ENCODE data around the gene TLE4.

Gene TLE4

DNA sequence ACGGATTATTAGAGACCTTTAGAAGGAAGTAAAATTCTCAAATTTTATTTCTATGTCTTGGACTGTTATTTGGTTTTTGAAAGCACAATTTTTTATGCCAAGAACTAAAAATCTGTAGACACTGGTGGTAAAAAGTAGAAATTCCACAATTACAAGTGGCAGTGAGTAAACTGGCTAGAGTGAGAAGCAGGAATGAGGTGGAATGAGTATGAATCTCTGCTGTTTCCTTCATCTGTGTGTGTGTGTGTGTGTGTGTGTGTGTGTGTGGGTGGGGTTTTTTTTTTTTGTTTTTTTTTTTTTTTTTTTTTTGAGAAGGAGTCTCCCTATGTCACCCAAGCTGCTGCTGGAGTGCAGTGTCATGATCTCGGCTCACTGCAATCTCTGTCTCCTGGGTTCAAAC, 94.2 kb downstream of the TLE4 start:
- H3K36me3 ChIP-seq (ENCODE audit: control insufficient read depth, insufficient read depth, low read length) = no peaks in the 10 kb centered on the region

DNA sequence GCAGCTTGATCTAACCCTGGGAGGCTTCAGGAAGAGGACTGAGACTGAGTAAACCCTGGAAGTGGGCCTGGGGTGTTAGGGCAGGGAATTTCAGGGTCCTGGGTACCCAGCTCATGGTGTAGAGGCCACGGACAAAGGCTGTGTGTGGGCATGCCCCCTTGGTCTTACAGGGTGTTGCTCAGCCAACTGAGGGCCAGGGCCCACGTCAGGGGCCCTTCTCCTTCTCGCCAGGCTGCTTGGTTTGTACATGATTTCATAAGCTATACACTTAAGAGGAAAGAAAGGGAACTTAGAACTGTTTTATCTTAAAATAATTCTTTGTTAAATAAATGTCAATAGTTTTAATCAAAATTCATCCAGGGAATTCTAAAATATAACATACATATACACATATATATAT, 95.4 kb downstream of the TLE4 start:
- Histone ChIP-seq H3K36me3 (ENCODE audit: control insufficient read depth, insufficient read depth, low read length) (no peaks in the 10 kb centered on the region), H3K27ac (ENCODE audit: low read depth, low read length) (no peak overlapping the region), H3K4me3 (ENCODE audit: low read length) (no peak overlapping the region), H3K4me1 (ENCODE audit: control insufficient read depth, insufficient read depth, low read length) (no peaks in the 10 kb centered on the region), H3K9ac (ENCODE audit: low read length) (no peak overlapping the region), H3K27me3 (ENCODE audit: control insufficient read depth, insufficient read depth, low read length) (no peaks in the 10 kb centered on the region)

More for the DNA sequence above, 94.2 kb downstream of the TLE4 start:
- H3K4me3 ChIP-seq (ENCODE audit: low read length) = no peak overlapping the region
- H3K9ac ChIP-seq (ENCODE audit: low read length) = no peak overlapping the region
- H3K27ac ChIP-seq (ENCODE audit: low read depth, low read length) = no peak overlapping the region
- H3K4me1 ChIP-seq (ENCODE audit: control insufficient read depth, insufficient read depth, low read length) = no peaks in the 10 kb centered on the region
- no peaks in the 10 kb centered on the region for H3K27me3 ChIP-seq (ENCODE audit: control insufficient read depth, insufficient read depth, low read length)

- no peak overlapping the region for H3K9ac ChIP-seq (ENCODE audit: low read length)
- H3K4me1 ChIP-seq (ENCODE audit: control insufficient read depth, insufficient read depth, low read length) = no peaks in the 10 kb centered on the region
- no peaks in the 10 kb centered on the region for H3K36me3 ChIP-seq (ENCODE audit: control insufficient read depth, insufficient read depth, low read length)
- H3K4me3 ChIP-seq (ENCODE audit: low read length) = no peak overlapping the region
- H3K27me3 ChIP-seq (ENCODE audit: control insufficient read depth, insufficient read depth, low read length) = no peaks in the 10 kb centered on the region
- no peak overlapping the region for H3K27ac ChIP-seq (ENCODE audit: low read depth, low read length)
These were observed 96.2 kb downstream of the TLE4 start for GRCh38 chr9:79667817-79668436.

DNA sequence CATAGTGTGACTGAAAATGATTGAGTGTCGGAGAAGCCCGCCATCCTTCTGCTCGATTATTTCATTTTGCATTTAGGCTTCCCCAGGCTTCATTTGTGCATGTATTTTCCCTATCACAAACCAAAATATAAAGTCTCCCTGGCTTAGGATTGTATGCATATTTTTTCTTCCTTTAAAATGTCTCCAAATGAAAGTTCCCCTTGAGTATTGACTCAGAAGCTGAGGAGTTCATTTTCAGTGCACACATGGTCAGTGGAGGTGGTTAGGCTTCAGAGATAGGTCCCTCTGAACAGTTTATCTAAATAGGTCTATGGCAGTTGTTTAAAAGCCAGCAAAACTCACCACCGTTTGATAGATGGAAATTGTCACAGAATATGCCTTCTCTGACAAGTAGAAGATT, 97.2 kb downstream of the TLE4 start:
- no peak overlapping the region for H3K27ac ChIP-seq (ENCODE audit: low read depth, low read length)

GRCh38 chr9:79670269-79670961, 98.7 kb downstream of the TLE4 start:
- H3K27me3 ChIP-seq (ENCODE audit: control insufficient read depth, insufficient read depth, low read length) = no peaks in the 10 kb centered on the region
- no peak overlapping the region for H3K9ac ChIP-seq (ENCODE audit: low read length)
- no peak overlapping the region for H3K27ac ChIP-seq (ENCODE audit: low read depth, low read length)
- no peaks in the 10 kb centered on the region for H3K36me3 ChIP-seq (ENCODE audit: control insufficient read depth, insufficient read depth, low read length)
- no peaks in the 10 kb centered on the region for H3K4me1 ChIP-seq (ENCODE audit: control insufficient read depth, insufficient read depth, low read length)
- H3K4me3 ChIP-seq (ENCODE audit: low read length) = no peak overlapping the region

More for the DNA sequence above, 97.2 kb downstream of the TLE4 start:
- H3K4me1 ChIP-seq (ENCODE audit: control insufficient read depth, insufficient read depth, low read length) = no peaks in the 10 kb centered on the region
- no peak overlapping the region for H3K4me3 ChIP-seq (ENCODE audit: low read length)
- no peaks in the 10 kb centered on the region for H3K36me3 ChIP-seq (ENCODE audit: control insufficient read depth, insufficient read depth, low read length)
- no peak overlapping the region for H3K9ac ChIP-seq (ENCODE audit: low read length)
- no peaks in the 10 kb centered on the region for H3K27me3 ChIP-seq (ENCODE audit: control insufficient read depth, insufficient read depth, low read length)

GRCh38 chr9:79671558-79671957, 99.8 kb downstream of the TLE4 start:
- Histone ChIP-seq H3K27me3 (ENCODE audit: control insufficient read depth, insufficient read depth, low read length) (no peaks in the 10 kb centered on the region), H3K4me3 (ENCODE audit: low read length) (no peak overlapping the region), H3K36me3 (ENCODE audit: control insufficient read depth, insufficient read depth, low read length) (no peaks in the 10 kb centered on the region), H3K4me1 (ENCODE audit: control insufficient read depth, insufficient read depth, low read length) (no peaks in the 10 kb centered on the region), H3K9ac (ENCODE audit: low read length) (no peak overlapping the region), H3K27ac (ENCODE audit: low read depth, low read length) (no peak overlapping the region)

GRCh38 chr9:79672236-79672635, 100.5 kb downstream of the TLE4 start:
- no peaks in the 10 kb centered on the region for H3K36me3 ChIP-seq (ENCODE audit: control insufficient read depth, insufficient read depth, low read length)
- H3K4me1 ChIP-seq (ENCODE audit: control insufficient read depth, insufficient read depth, low read length) = no peaks in the 10 kb centered on the region
- H3K27me3 ChIP-seq (ENCODE audit: control insufficient read depth, insufficient read depth, low read length) = no peaks in the 10 kb centered on the region
- H3K27ac ChIP-seq (ENCODE audit: low read depth, low read length) = no peak overlapping the region
- no peak overlapping the region for H3K4me3 ChIP-seq (ENCODE audit: low read length)
- no peak overlapping the region for H3K9ac ChIP-seq (ENCODE audit: low read length)

DNA sequence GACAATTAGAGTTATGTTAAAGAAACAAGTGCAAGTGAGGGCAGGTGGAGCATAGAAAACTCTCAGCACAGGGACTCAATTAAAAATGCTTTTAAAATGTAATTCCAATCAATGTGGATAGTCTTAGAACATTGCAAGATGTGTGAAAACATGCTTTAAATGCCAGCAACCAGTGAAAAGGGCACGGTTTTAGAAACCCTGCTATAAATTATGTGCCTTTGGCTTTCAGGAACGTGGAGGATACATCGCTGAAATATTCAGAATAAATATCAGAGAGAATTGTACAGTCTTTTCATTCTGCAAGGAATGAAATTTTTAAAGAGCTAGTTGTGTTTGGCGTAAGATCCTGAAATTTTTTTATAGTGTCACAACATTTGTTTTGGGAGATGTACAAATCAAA, 101.1 kb downstream of the TLE4 start:
- Histone ChIP-seq H3K9ac (ENCODE audit: low read length) (no peak overlapping the region), H3K4me3 (ENCODE audit: low read length) (no peak overlapping the region), H3K27me3 (ENCODE audit: control insufficient read depth, insufficient read depth, low read length) (no peaks in the 10 kb centered on the region), H3K36me3 (ENCODE audit: control insufficient read depth, insufficient read depth, low read length) (no peaks in the 10 kb centered on the region), H3K4me1 (ENCODE audit: control insufficient read depth, insufficient read depth, low read length) (no peaks in the 10 kb centered on the region), H3K27ac (ENCODE audit: low read depth, low read length) (no peak overlapping the region)

GRCh38 chr9:79673614-79674013, 101.8 kb downstream of the TLE4 start:
- no peak overlapping the region for H3K9ac ChIP-seq (ENCODE audit: low read length)
- no peak overlapping the region for H3K27ac ChIP-seq (ENCODE audit: low read depth, low read length)
- no peaks in the 10 kb centered on the region for H3K27me3 ChIP-seq (ENCODE audit: control insufficient read depth, insufficient read depth, low read length)
- H3K4me3 ChIP-seq (ENCODE audit: low read length) = no peak overlapping the region
- H3K36me3 ChIP-seq (ENCODE audit: control insufficient read depth, insufficient read depth, low read length) = no peaks in the 10 kb centered on the region
- no peaks in the 10 kb centered on the region for H3K4me1 ChIP-seq (ENCODE audit: control insufficient read depth, insufficient read depth, low read length)

GRCh38 chr9:79674052-79674777, 102.5 kb downstream of the TLE4 start:
- no peak overlapping the region for H3K9ac ChIP-seq (ENCODE audit: low read length)
- H3K36me3 ChIP-seq (ENCODE audit: control insufficient read depth, insufficient read depth, low read length) = no peaks in the 10 kb centered on the region
- no peak overlapping the region for H3K27ac ChIP-seq (ENCODE audit: low read depth, low read length)
- H3K4me3 ChIP-seq (ENCODE audit: low read length) = no peak overlapping the region
- H3K4me1 ChIP-seq (ENCODE audit: control insufficient read depth, insufficient read depth, low read length) = no peaks in the 10 kb centered on the region
- no peaks in the 10 kb centered on the region for H3K27me3 ChIP-seq (ENCODE audit: control insufficient read depth, insufficient read depth, low read length)

DNA sequence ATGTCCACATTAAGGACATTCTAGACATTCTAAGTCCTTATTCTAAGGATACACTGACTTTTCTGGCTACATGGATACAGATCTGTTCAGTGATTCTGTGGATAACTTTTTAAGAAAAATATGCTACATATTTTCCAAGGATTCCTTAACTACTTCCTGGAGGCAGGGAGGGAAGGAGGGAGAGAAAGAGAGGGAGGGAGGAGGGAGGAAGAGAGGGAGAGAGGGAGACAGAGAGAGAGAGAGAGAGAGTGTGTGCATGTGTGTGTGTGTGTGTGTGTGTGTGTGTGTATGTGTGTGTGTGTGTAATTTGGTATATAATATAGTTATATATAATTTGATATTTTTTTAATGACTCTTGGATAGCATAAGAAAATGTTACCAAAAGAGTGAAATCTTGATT, 109.8 kb downstream of the TLE4 start:
- H3K9ac ChIP-seq (ENCODE audit: low read length) = no peak overlapping the region
- no peaks in the 10 kb centered on the region for H3K27me3 ChIP-seq (ENCODE audit: control insufficient read depth, insufficient read depth, low read length)
- no peak overlapping the region for H3K27ac ChIP-seq (ENCODE audit: low read depth, low read length)
- H3K36me3 ChIP-seq (ENCODE audit: control insufficient read depth, insufficient read depth, low read length) = no peaks in the 10 kb centered on the region
- peaks cover 4% of the 10 kb centered on the region for H3K4me1 ChIP-seq (ENCODE audit: control insufficient read depth, insufficient read depth, low read length)
- no peak overlapping the region for H3K4me3 ChIP-seq (ENCODE audit: low read length)

- Histone ChIP-seq H3K27me3 (ENCODE audit: control insufficient read depth, insufficient read depth, low read length) (no peaks in the 10 kb centered on the region), H3K27ac (ENCODE audit: low read depth, low read length) (no peak overlapping the region), H3K4me3 (ENCODE audit: low read length) (no peak overlapping the region), H3K4me1 (ENCODE audit: control insufficient read depth, insufficient read depth, low read length) (peaks cover 9% of the 10 kb centered on the region), H3K9ac (ENCODE audit: low read length) (no peak overlapping the region), H3K36me3 (ENCODE audit: control insufficient read depth, insufficient read depth, low read length) (no peaks in the 10 kb centered on the region)
These were observed 110.4 kb downstream of the TLE4 start for GRCh38 chr9:79682076-79682736.
